ENCODE results near the gene ADGRB3.

DNA sequence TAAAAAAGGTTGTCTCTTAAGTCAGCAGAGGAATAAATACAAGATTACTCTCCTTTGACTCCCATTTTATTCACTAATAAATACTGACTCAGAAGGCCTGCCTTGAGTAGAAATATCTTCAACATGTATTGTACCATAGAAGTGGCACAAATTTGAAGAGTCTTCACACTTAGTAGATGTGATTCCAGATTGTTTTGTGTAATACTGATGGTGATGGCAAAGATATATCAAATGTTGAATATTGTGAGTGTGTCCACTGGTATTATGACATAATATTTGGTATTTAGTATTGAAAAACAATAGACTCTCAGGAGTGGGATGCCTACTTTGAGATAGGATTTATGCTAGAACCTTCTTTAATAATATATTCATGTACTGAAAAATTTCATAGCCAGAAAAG, 7.0 kb downstream of the ADGRB3 start:
- TF ChIP-seq NFIC (IDR thresholded peaks at IDR 0.05) (no peak), TAF1 (IDR thresholded peaks at IDR 0.05; ENCODE audit: low read depth) (no peak), EP300 (IDR thresholded peaks at IDR 0.05; ENCODE audit: borderline replicate concordance) (no peak), EGR1 (IDR thresholded peaks at IDR 0.05) (no peak), YY1 (IDR thresholded peaks at IDR 0.05; ENCODE audit: low read depth) (no peak), RAD21 (IDR thresholded peaks at IDR 0.05; ENCODE audit: low read depth) (no peak), FOXM1 (IDR thresholded peaks at IDR 0.05; ENCODE audit: borderline replicate concordance, low read depth) (no peak), CEBPB (IDR thresholded peaks at IDR 0.05) (no peak), CREB1 (IDR thresholded peaks at IDR 0.05; ENCODE audit: low read depth) (no peak)
- TF ChIP-seq, protein P1, sequence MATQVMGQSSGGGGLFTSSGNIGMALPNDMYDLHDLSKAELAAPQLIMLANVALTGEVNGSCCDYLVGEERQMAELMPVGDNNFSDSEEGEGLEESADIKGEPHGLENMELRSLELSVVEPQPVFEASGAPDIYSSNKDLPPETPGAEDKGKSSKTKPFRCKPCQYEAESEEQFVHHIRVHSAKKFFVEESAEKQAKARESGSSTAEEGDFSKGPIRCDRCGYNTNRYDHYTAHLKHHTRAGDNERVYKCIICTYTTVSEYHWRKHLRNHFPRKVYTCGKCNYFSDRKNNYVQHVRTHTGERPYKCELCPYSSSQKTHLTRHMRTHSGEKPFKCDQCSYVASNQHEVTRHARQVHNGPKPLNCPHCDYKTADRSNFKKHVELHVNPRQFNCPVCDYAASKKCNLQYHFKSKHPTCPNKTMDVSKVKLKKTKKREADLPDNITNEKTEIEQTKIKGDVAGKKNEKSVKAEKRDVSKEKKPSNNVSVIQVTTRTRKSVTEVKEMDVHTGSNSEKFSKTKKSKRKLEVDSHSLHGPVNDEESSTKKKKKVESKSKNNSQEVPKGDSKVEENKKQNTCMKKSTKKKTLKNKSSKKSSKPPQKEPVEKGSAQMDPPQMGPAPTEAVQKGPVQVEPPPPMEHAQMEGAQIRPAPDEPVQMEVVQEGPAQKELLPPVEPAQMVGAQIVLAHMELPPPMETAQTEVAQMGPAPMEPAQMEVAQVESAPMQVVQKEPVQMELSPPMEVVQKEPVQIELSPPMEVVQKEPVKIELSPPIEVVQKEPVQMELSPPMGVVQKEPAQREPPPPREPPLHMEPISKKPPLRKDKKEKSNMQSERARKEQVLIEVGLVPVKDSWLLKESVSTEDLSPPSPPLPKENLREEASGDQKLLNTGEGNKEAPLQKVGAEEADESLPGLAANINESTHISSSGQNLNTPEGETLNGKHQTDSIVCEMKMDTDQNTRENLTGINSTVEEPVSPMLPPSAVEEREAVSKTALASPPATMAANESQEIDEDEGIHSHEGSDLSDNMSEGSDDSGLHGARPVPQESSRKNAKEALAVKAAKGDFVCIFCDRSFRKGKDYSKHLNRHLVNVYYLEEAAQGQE (IDR thresholded peaks at IDR 0.05; ENCODE audit: low read depth): no peak
- TF ChIP-seq, protein P2, sequence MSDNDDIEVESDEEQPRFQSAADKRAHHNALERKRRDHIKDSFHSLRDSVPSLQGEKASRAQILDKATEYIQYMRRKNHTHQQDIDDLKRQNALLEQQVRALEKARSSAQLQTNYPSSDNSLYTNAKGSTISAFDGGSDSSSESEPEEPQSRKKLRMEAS (IDR thresholded peaks at IDR 0.05): no peak

Data from Ishikawa (cell line).